K562 (cell line): Measurements from ENCODE around the gene ATXN10. TPM values are rescaled to one million over a fixed set of nuclear protein-coding genes. Genes with fewer than 3 reads are reported as not detected.

Experiments
- ATAC-seq: fragments of 200-7000 bp; cut with Tn5 transposase; 3 replicates; pipeline ENCODE4 v1.9.1; 2020; ENCODE audit warnings: moderate library complexity
- BruUV-seq: library from RNA; stranded (reverse); fragments of 400-500 nt; replicated peaks from 2 replicates; lab custom pipeline; 2021; lab: Mats Ljungman, UMichigan
- CTCF ChIA-PET: fragments of 300-600 bp; formaldehyde crosslinking; extraction: SDS; loops from one replicate; lab custom pipeline; 2021; ENCODE audit warnings: low intra/inter-chr PET ratio; lab: Yijun Ruan, JAX
- POLR2A ChIA-PET: fragments of 300-600, 350-650 bp; sonication (Branson Sonifier 250); formaldehyde crosslinking; extraction: SDS; loops from one replicate; lab custom pipeline; 2021; ENCODE audit warnings: antibody characterized with exemption, inconsistent platforms; lab: Yijun Ruan, JAX
- DNase-seq, 4 experiments: peaks; one replicate each; pipeline versions ENCODE4 v3.0.0 to v3.0.0-alpha.2; 2011 to 2018; ENCODE audit warnings: low spot score in 3 of 4, mixed read lengths in 3 of 4; ENCODE audit errors: extremely low read depth in 1 of 4
- FAIRE-seq: peaks from 2 replicates; lab custom pipeline; 2011; peaks lifted over from hg19 to GRCh38; lab: Jason Lieb, UNC
- H2AFZ ChIP-seq: 2 replicates; pipeline ENCODE4 v1.6.0; 2011; ENCODE audit warnings: low read depth, low read length, control low read depth, inconsistent platforms
- H3K27ac ChIP-seq: fragments of 200-600 bp; 3 replicates; pipeline ENCODE4 v1.8.0; 2011; ENCODE audit warnings: low read depth, mild to moderate bottlenecking, control low read depth, inconsistent platforms, low read length, moderate library complexity, mixed read lengths; ENCODE audit errors: extremely low read depth
- H3K27me3 ChIP-seq, 2 experiments: fragments of 300-600 bp in 1 of 2; 2 replicates in 1 of 2; 3 replicates in 1 of 2; pipeline versions ENCODE4 v1.6.0 to v1.8.0; 2011; ENCODE audit warnings: inconsistent platforms in 2 of 2, low read length in 2 of 2, mild to moderate bottlenecking in 1 of 2, mixed read lengths in 1 of 2, moderate library complexity in 1 of 2; ENCODE audit not compliant: control insufficient read depth in 2 of 2, insufficient read depth in 2 of 2
- H3K36me3 ChIP-seq: fragments of 300-600 bp; 3 replicates; pipeline ENCODE4 v1.8.0; 2011; ENCODE audit warnings: mild to moderate bottlenecking, low read length, inconsistent platforms; ENCODE audit not compliant: control insufficient read depth, insufficient read depth
- H3K4me1 ChIP-seq, 2 experiments: fragments of 200-600 bp in 1 of 2; replicated peaks in 1 of 2; 2 replicates in 1 of 2; 3 replicates in 1 of 2; pipeline versions ENCODE4 v1.5.1 to v1.8.0; 2011; ENCODE audit warnings: inconsistent platforms in 2 of 2, low read length in 2 of 2, mild to moderate bottlenecking in 1 of 2, mixed read lengths in 1 of 2, moderate library complexity in 1 of 2; ENCODE audit not compliant: control insufficient read depth in 2 of 2, insufficient read depth in 2 of 2
- H3K4me2 ChIP-seq: 2 replicates; pipeline ENCODE4 v1.6.1; 2011; ENCODE audit warnings: low read length, control low read depth, inconsistent platforms, mixed read lengths; ENCODE audit not compliant: insufficient read depth
- H3K4me3 ChIP-seq: fragments of 200-600 bp; sonication (generic), shearing (Covaris generic); 2 replicates; pipeline ENCODE4 v1.5.1; 2016; ENCODE audit warnings: control low read depth, inconsistent platforms
- H3K79me2 ChIP-seq: fragments of 200-600 bp; 3 replicates; pipeline ENCODE4 v1.8.0; 2011; ENCODE audit warnings: low read length, inconsistent platforms; ENCODE audit not compliant: control insufficient read depth, insufficient read depth
- H3K9ac ChIP-seq, 2 experiments: 2 replicates each; pipeline versions ENCODE4 v1.6.0 to v1.6.1; 2011; ENCODE audit warnings: low read depth in 2 of 2, low read length in 2 of 2, control low read depth in 1 of 2, inconsistent platforms in 1 of 2, mild to moderate bottlenecking in 1 of 2, mixed read lengths in 1 of 2; ENCODE audit not compliant: insufficient read depth in 1 of 2
- H3K9me1 ChIP-seq: one replicate; pipeline ENCODE4 v1.6.0; 2011; ENCODE audit warnings: inconsistent platforms, mild to moderate bottlenecking, low read length, moderate library complexity; ENCODE audit not compliant: control insufficient read depth, insufficient read depth
- H3K9me3 ChIP-seq: replicated peaks from 2 replicates; pipeline ENCODE4 v1.5.1; 2011; ENCODE audit warnings: low read depth, low read length, inconsistent platforms; ENCODE audit not compliant: control insufficient read depth, insufficient read depth
- H4K20me1 ChIP-seq: replicated peaks from 2 replicates; pipeline ENCODE4 v1.6.1; 2011; ENCODE audit warnings: low read length, inconsistent platforms, mixed read lengths; ENCODE audit not compliant: control insufficient read depth, insufficient read depth
- BMI1 ChIP-seq: fragments of 150-350 bp; IDR thresholded peaks from 2 replicates; pipeline ENCODE4 v1.6.1; 2014; ENCODE audit warnings: low read length
- BRD4 ChIP-seq: fragments of 200-600 bp; sonication (generic); IDR thresholded peaks from 2 replicates; pipeline ENCODE4 v1.6.1; 2017; ENCODE audit warnings: inconsistent platforms
- EWSR1 ChIP-seq: fragments of 450-650 bp; IDR thresholded peaks from 2 replicates; pipeline ENCODE4 v1.6.1; 2018; ENCODE audit warnings: borderline replicate concordance, mild to moderate bottlenecking, low read depth, moderate library complexity; ENCODE audit not compliant: partially characterized antibody
- HMBOX1 ChIP-seq: sonication (generic); IDR thresholded peaks from 2 replicates; pipeline ENCODE4 v1.6.1; 2016
- MIER1 ChIP-seq: fragments of 450-650 bp; IDR thresholded peaks from 2 replicates; pipeline ENCODE4 v1.6.1; 2016; ENCODE audit warnings: antibody characterized with exemption, mild to moderate bottlenecking, low read depth
- PCBP2 ChIP-seq: fragments of 200-400 bp; formaldehyde crosslinking; IDR thresholded peaks from 2 replicates; pipeline ENCODE4 v1.6.1; 2018; ENCODE audit warnings: low read length, low read depth, mild to moderate bottlenecking, moderate library complexity; ENCODE audit not compliant: poor library complexity, severe bottlenecking
- PRPF4 ChIP-seq: fragments of 200-400 bp; formaldehyde crosslinking; IDR thresholded peaks from one replicate; pipeline ENCODE4 v1.6.1; 2017; ENCODE audit warnings: low read length, low read depth, mild to moderate bottlenecking; ENCODE audit not compliant: insufficient read depth, poor library complexity, severe bottlenecking
- SMARCE1 ChIP-seq: fragments of 450-650 bp; IDR thresholded peaks from 2 replicates; pipeline ENCODE4 v1.7.1; 2016; ENCODE audit warnings: mild to moderate bottlenecking
- SREBF2 ChIP-seq: sonication (generic); formaldehyde crosslinking; IDR thresholded peaks from 2 replicates; pipeline ENCODE4 v1.4.0; 2020; ENCODE audit warnings: mild to moderate bottlenecking, missing genetic modification reagents
- TEAD2 ChIP-seq: fragments of 450-650 bp; IDR thresholded peaks from 2 replicates; pipeline ENCODE4 v1.6.1; 2016; ENCODE audit warnings: missing genetic modification characterization, control low read depth, missing compliant biosample characterization
- TEAD4 ChIP-seq, 2 experiments: sonication (generic) in 1 of 2; formaldehyde crosslinking in 1 of 2; IDR thresholded peaks; 2 replicates each; pipeline versions ENCODE4 v1.6.1 to v1.8.0; 2012 to 2022; ENCODE audit warnings: borderline replicate concordance in 1 of 2, inconsistent platforms in 1 of 2, low read length in 1 of 2, mild to moderate bottlenecking in 1 of 2, missing genetic modification reagents in 1 of 2
- THRA ChIP-seq: fragments of 450-650 bp; IDR thresholded peaks from 2 replicates; pipeline ENCODE4 v1.6.1; 2017; ENCODE audit warnings: mild to moderate bottlenecking, moderate library complexity
- YY1 ChIP-seq, 3 experiments: IDR thresholded peaks; 2 replicates each; pipeline ENCODE4 v1.6.1; 2011; ENCODE audit warnings: low read length in 2 of 3, mild to moderate bottlenecking in 2 of 3, moderate library complexity in 2 of 3, borderline replicate concordance in 1 of 3, control low read depth in 1 of 3, low read depth in 1 of 3; ENCODE audit not compliant: insufficient read depth in 3 of 3, insufficient replicate concordance in 2 of 3, control insufficient read depth in 1 of 3, insufficient read length in 1 of 3; ENCODE audit errors: extremely low read depth in 1 of 3
- ZFP91 ChIP-seq: sonication (generic); formaldehyde crosslinking; IDR thresholded peaks from 2 replicates; pipeline ENCODE4 v1.8.0; 2022; ENCODE audit warnings: mild to moderate bottlenecking, missing genetic modification reagents
- ZFX ChIP-seq: sonication (generic); formaldehyde crosslinking; IDR thresholded peaks from 2 replicates; pipeline ENCODE4 v1.8.0; 2022; ENCODE audit warnings: mild to moderate bottlenecking, missing genetic modification reagents, moderate library complexity
- ZNF239 ChIP-seq: fragments of 250-450 bp; sonication (Bioruptor Pico); IDR thresholded peaks from 2 replicates; pipeline ENCODE4 v1.4.0; 2020; ENCODE audit warnings: mild to moderate bottlenecking
- ZNF24 ChIP-seq: fragments of 450-650 bp; IDR thresholded peaks from 2 replicates; pipeline ENCODE4 v1.6.1; 2016
- ZNF444 ChIP-seq: fragments of 250-450 bp; sonication (Bioruptor Pico); IDR thresholded peaks from 2 replicates; pipeline ENCODE4 v1.4.0; 2020; ENCODE audit warnings: mild to moderate bottlenecking, moderate library complexity
- ZNF589 ChIP-seq: fragments of 200-800 bp; sonication (Bioruptor generic); IDR thresholded peaks from 2 replicates; pipeline ENCODE4 v1.6.1; 2016; ENCODE audit warnings: low read depth, missing genetic modification characterization, missing compliant biosample characterization
- WGBS: fragments of 100-300 bp; shearing (Covaris generic); methylation state at CpG from one replicate; pipeline ENCODE4 v1.1.6; 2016; ENCODE audit warnings: low coverage, mixed read lengths; ENCODE audit not compliant: insufficient coverage; ENCODE audit errors: missing lambda C conversion rate; 5-methylcytosine and 5-hydroxymethylcytosine counted together
- in situ Hi-C: fragments of 300-500 bp; cut with MboI; formaldehyde crosslinking; loops from 4 replicates; pipeline ENCODE4 v1.15.0; 2018; ENCODE audit warnings: inconsistent platforms, mixed read lengths
- intact Hi-C: fragments of 100-400 bp; cut with micrococcal nuclease; formaldehyde crosslinking; loops from 2 replicates; pipeline ENCODE4 v1.14.2; 2022
- polyA plus RNA-seq, 8 experiments: library from polyadenylated mRNA; depleted of rRNA in 4 of 8; stranded (reverse) in 5 of 8; unstranded in 3 of 8; fragments of >200 nt; fragmentation: Nextera tagmentation in 2 of 8; fragmentation: Illumina TruSeq in 1 of 8; extraction: Ambion mirVana in 2 of 8; extraction: Trizol in 1 of 8; gene quantifications; 2 replicates each; pipeline versions ENCODE4 v1.2.1 to v1.2.3, GENCODE V29; 2011 to 2014; ENCODE audit warnings: inconsistent platforms in 1 of 8, missing spikeins in 1 of 8
- total RNA-seq, 7 experiments: library from RNA; depleted of rRNA in 6 of 7; stranded (reverse); fragments of >200 nt in 6 of 7; fragmentation: Illumina TruSeq in 2 of 7; extraction: Trizol in 2 of 7; gene quantifications; 2 replicates each; pipeline versions ENCODE4 v1.2.1 to v1.2.3, GENCODE V29; 2011 to 2021; ENCODE audit warnings: low replicate concordance in 1 of 7

ATXN10 gene
- total and polyA plus RNA-seq, 9 of the 15 experiments (the other 6 are each of a cell fraction or from before 2014, with no cell fraction given) = 11.5 to 190 (median 33.6) TPM

GRCh38 chr22:45857519-45857918 is 185.9 kb downstream of the ATXN10 start:
- no peak overlapping the region for H3K4me2 ChIP-seq
- ChIA-PET POLR2A (no interaction called here), CTCF (no interaction called here)
- H3K9me3 ChIP-seq = peaks cover under 1% of the 10 kb centered on the region; the same call in 1 of the 2 replicates
- H4K20me1 ChIP-seq = no peaks in the 10 kb centered on the region
- no peaks in the 10 kb centered on the region for H3K9me1 ChIP-seq
- H3K4me3 ChIP-seq = no peak overlapping the region
- FAIRE-seq = no peak
- no TSS peak for BruUV-seq
- ATAC-seq = no peak
- H3K27me3 ChIP-seq = peaks cover 0 to 5% of the 10 kb centered on the region in 2 experiments; a peak in 1 of 5 replicates
- WGBS = 43% methylated on average over 5 of the region's 5 CpGs
- TF ChIP-seq ZNF24 (no peak), THRA (no peak), HMBOX1 (no peak), ZNF589 (no peak), ZFX (CRISPR knock-in tag) (no peak), YY1 (IDR thresholded peaks at IDR 0.05; ENCODE audit: borderline replicate concordance in 1 of 3, control insufficient read depth in 1 of 3, extremely low read depth in 1 of 3, insufficient read depth in 3 of 3, insufficient read length in 1 of 3, insufficient replicate concordance in 2 of 3, low read depth in 1 of 3, low read length in 2 of 3) (no peak), EWSR1 (no peak), SREBF2 (CRISPR knock-in tag) (no peak), ZNF239 (CRISPR knock-in tag) (no peak), PCBP2 (no peak), ZFP91 (CRISPR knock-in tag) (no peak), BMI1 (no peak), BRD4 (no peak), PRPF4 (no peak), ZNF444 (CRISPR knock-in tag) (no peak), SMARCE1 (no peak), MIER1 (no peak), TEAD2 (tag) (no peak), TEAD4 (IDR thresholded peaks at IDR 0.05; ENCODE audit: low read length) (no peak), TEAD4 (CRISPR knock-in tag; IDR thresholded peaks at IDR 0.05; ENCODE audit: borderline replicate concordance) (no peak)
- no peaks in the 10 kb centered on the region for H3K4me1 ChIP-seq
- H2AFZ ChIP-seq = no peak overlapping the region
- no peak overlapping the region for H3K27ac ChIP-seq
- no peaks in the 10 kb centered on the region for H3K79me2 ChIP-seq
- intact Hi-C loops (no loop called here), in situ Hi-C loops (no loop called here)
- no peaks in the 10 kb centered on the region for H3K36me3 ChIP-seq
- H3K9ac ChIP-seq = no peak overlapping the region
- no peak for DNase-seq
